ENCODE measurements around the gene AKR1C2.
"Not testable (repeated sequence)": the region's sequence is repeated elsewhere in the genome, so short reads cannot be mapped to it uniquely, and the experiment has no call there.

Gene AKR1C2

DNA sequence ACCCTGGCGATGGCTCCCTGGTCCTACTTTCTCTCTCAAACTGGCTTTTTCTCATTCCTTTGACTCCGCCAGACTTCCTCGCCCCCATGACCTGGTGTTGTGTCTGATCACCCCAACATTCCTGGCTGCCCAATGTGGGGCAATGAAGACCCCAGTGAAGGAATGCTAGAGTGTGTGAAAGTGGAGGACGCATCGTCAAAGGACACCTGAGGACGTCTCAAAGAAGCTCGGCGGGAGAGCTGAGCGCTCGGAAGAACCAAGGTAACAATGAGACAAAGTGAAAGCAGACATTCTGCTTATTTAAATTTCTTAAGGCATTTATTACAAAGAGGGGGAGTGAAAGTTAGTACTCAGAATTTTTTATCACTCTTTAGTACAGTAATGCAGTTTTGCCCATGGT is 31.7 kb upstream of the AKR1C2 start:
- H3K4me3 ChIP-seq (ENCODE audit: low read depth, low read length), result no peak overlapping the region
- DNase-seq (ENCODE audit: low read depth), result no peak
- no peak for TF ChIP-seq CTCF (IDR thresholded peaks at IDR 0.05; ENCODE audit: insufficient read depth, low read depth, low read length, missing control alignments)

DNA sequence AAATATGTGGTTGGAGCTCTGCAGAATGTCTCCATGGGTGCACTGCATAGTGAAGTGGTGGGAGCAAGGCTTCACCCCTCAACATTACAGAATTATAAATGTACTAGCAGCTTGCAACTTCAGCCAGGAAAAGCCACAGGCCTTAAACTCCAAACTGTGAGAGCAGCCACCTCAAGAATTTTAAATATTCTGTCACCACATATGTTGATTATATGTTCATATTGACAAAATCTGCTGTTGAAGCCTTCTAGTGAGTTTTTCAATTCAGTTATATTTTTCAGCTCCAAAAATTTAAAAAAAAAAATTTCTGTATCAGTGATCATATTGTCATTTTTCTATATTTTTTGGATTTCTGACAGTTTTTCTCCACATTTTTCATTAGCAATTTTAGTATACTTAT is 30.9 kb upstream of the AKR1C2 start:
- TF ChIP-seq CTCF (IDR thresholded peaks at IDR 0.05; ENCODE audit: insufficient read depth, low read depth, low read length, missing control alignments), result no peak
- H3K4me3 ChIP-seq (ENCODE audit: low read depth, low read length), result no peak overlapping the region
- DNase-seq (ENCODE audit: low read depth), result no peak

DNA sequence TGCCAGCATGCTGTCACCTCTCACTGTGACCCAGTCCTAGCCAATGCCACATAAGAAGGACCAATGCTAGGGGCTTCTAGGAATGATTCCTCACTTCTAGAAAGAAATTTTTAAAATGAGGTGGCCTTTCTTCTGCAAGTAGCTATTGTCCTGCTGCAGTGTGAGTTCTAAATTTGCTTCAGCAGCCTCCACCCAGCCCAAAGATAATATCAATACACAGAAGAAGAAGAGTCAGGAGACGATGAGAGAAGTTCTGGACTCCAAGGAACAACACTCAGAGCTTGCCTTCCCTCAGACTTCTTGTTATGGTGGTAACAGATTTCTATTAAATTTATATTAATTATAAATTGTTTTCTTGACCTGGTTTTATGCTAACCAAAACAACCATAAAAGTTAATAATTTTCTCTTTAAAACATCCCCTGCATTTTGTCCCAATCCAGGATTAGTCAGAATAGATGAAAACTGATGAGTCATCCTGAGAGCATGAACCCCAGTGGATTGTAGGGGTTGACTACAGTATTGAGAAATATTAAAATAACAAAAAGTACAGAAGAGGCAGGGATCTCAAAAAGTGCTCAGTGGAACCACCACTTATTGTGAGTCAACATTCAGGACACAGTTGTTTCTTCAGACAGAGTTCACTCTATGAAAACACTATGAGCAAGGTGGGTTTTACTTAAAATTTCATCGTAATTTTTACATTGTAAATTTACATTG is 29.6 kb upstream of the AKR1C2 start:
- H3K4me3 ChIP-seq (ENCODE audit: low read depth, low read length), result no peak overlapping the region
- no peak for TF ChIP-seq CTCF (IDR thresholded peaks at IDR 0.05; ENCODE audit: insufficient read depth, low read depth, low read length, missing control alignments)
- DNase-seq (ENCODE audit: low read depth), result no peak

DNA sequence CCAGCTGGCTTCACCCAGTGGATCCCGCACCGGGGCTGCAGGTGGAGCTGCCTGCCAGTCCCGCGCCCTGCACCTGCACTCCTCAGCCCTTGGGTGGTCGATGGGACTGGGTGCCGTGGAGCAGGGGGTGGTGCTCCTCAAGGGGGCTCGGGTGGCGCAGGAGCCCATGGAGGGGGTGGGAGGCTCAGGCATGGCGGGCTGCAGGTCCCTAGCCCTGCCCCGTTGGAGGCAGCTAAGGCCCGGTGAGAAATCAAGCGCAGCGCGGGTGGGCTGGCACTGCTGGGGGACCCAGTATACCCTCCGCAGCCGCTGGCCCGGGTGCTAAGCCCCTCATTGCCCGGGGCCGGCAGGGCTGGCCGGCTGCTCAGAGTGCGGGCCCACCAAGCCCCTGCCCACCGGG is 28.8 kb upstream of the AKR1C2 start:
- not testable (repeated sequence) for H3K4me3 ChIP-seq (ENCODE audit: low read depth, low read length); DNase-seq (ENCODE audit: low read depth)

DNA sequence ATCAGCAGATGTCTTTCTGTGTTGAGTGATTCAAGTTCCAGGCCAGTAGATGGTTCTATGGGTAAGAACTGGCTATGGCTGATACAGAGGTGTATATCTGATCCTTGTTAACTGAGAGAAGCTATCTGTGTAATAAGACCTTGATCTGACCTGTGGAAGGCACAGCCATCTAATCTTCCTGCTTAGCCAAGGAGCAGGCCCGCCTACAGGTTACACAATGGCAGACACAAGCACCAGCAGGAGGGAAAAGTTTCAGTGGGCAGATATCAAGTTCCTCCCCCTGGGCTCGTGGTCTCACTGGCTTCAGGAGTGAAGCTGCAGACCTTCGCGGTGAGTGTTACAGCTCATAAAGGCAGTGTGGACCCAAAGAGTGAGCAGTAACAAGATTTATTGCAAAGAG is 27.9 kb upstream of the AKR1C2 start:
- DNase-seq (ENCODE audit: low read depth); H3K4me3 ChIP-seq (ENCODE audit: low read depth, low read length): not testable (repeated sequence)

GRCh38 chr10:5030989-5031388 is 27.3 kb upstream of the AKR1C2 start:
- DNase-seq (ENCODE audit: low read depth), result no peak
- no peak for TF ChIP-seq CTCF (IDR thresholded peaks at IDR 0.05; ENCODE audit: insufficient read depth, low read depth, low read length, missing control alignments)
- no peak overlapping the region for H3K4me3 ChIP-seq (ENCODE audit: low read depth, low read length)

- H3K4me3 ChIP-seq (ENCODE audit: low read depth, low read length); DNase-seq (ENCODE audit: low read depth): not testable (repeated sequence)
Observed at GRCh38 chr10:5025461-5025881, 21.8 kb upstream of the AKR1C2 start.

DNA sequence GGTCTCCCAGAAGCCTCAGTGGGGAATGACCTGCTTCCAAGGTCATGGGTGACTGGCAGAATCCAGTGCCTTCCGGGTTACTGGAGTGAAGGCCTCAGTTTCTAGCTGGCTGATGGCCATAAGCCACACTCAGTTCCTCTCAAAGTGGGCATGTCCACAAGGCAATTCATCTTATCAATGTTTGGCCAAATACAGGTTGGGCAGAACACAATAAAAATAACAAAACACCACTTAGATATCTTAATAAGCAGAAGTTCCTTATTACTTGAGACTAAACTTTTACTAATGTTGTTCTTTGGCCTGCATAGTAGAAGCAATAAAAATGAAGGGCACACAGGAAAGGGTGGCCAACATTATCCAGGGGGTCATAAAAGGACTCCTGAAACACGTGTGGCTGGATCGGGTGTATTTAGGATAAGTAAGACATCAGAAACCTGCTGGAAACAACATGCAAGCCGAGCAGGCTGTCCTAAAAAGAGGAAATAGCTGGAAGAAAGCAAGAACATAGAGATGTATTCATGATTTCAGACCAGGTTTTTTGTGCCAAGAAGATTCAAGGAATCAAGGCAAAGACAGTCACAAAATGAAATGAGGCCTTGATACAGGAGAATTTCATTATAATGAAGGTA is 19.6 kb upstream of the AKR1C2 start:
- no peak for TF ChIP-seq CTCF (IDR thresholded peaks at IDR 0.05; ENCODE audit: insufficient read depth, low read depth, low read length, missing control alignments)
- no peak for DNase-seq (ENCODE audit: low read depth)
- H3K4me3 ChIP-seq (ENCODE audit: low read depth, low read length), result no peak overlapping the region

DNA sequence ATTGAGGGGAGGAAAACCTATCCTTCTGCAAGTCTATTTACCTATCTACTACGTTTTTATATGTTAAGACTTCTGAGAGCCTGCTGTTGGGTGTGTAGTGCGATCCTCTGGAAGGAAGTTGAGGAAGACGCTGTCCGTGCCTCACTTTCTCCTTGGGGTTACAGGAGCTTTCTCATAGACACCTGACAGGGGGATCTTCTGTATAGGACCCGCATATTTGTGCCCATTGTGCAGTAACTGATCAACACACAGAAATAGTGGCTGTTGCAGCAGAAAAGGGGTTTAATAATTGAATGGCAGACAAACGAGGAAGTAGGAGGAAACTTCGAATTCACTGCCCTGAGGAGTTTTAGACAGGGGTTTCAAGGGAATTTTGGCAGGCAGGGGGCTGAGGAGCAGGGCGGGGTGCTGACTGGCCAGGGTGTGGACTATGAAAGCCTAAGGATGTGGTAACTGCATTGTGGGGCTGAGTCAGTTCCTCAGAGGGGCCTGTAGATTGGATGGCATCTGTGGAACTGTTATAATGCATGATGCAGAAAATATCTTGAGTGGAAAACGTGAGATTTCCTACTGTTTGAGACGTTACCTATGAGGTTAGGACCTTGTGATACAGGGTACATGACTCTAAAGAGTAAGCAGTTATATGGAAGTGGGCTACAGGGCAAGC is 18.1 kb upstream of the AKR1C2 start:
- not testable (repeated sequence) for DNase-seq (ENCODE audit: low read depth)

DNA sequence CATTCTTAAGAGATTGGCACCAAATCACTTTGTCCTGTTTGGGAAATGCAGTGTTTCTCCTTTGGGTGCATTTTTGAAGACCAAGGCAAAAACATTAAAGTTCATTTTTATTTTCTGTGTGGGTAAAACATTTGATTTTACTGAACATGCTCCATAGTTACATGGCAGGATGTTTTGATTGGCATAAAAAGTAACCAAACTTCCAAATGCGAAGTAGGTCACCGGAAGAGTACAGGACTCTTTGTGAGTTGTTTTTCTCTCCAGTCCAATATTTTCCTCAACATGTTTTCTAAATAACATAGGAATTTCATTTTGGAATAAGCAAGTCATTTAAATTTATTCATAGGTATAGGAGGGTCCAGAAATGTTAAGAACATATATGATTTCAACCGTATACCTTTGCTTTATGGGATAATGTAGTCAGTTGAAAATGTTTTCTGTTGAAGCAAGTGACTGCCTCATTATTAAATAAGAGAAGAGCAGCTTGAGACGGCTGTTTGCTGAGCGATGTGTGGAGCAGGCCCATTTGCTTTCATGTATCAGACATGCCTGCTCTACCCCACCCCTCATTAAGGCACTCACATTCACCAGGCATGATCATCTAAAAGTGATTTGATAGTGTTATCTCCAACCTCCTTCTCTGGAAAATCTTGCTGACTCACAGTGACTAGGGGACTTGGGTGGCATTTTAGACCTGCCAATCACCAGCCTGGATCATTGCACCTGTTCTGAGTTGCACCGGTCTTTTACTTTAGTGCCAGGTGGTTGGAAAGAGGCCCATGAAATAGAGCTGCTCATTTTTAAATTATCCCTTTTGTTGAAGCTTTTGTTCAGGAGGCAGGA is 16.3 kb upstream of the AKR1C2 start:
- H3K4me3 ChIP-seq (ENCODE audit: low read depth, low read length); DNase-seq (ENCODE audit: low read depth): not testable (repeated sequence)

More for the DNA sequence above, 18.1 kb upstream of the AKR1C2 start:
- H3K4me3 ChIP-seq (ENCODE audit: low read depth, low read length), result not testable (repeated sequence)

- DNase-seq (ENCODE audit: low read depth); H3K4me3 ChIP-seq (ENCODE audit: low read depth, low read length): not testable (repeated sequence)
Observed at GRCh38 chr10:5018671-5019277, 15.1 kb upstream of the AKR1C2 start.
